Left lung (tissue), 10 donors: Measurements from ENCODE around the gene CANT1. TPM values are rescaled to one million over a fixed set of nuclear protein-coding genes. Genes with fewer than 3 reads are reported as not detected.
"Not testable (repeated sequence)": the region's sequence is repeated elsewhere in the genome, so short reads cannot be mapped to it uniquely, and the experiment has no call there.

Experiments
- ATAC-seq: fragments of 200-7000 bp; cut with Tn5 transposase; one replicate; pipeline ENCODE4 v1.9.1; 2020; ENCODE audit warnings: moderate library complexity
- DNase-seq, 4 donors: peaks; one replicate each; pipeline ENCODE4 v3.0.0-alpha.2; 2013 to 2020
- H3K27ac ChIP-seq, 2 donors: fragments of 200-600 bp; sonication (generic) in 1 of 2; one replicate each; pipeline versions ENCODE4 v1.5.0 to v1.8.0; 2020 to 2021
- H3K27me3 ChIP-seq, 2 donors: fragments of 200-600 bp; sonication (generic) in 1 of 2; one replicate each; pipeline versions ENCODE4 v1.5.0 to v1.8.0; 2020 to 2021
- H3K36me3 ChIP-seq, 2 donors: fragments of 200-600 bp; sonication (generic) in 1 of 2; one replicate each; pipeline versions ENCODE4 v1.5.0 to v1.8.0; 2020 to 2021
- H3K4me1 ChIP-seq, 2 donors: fragments of 200-600 bp; one replicate each; pipeline ENCODE4 v1.8.0; 2021
- H3K4me3 ChIP-seq, 2 donors: fragments of 200-600 bp; sonication (generic) in 1 of 2; one replicate each; pipeline versions ENCODE4 v1.5.0 to v1.8.0; 2020 to 2021; ENCODE audit warnings: mild to moderate bottlenecking in 1 of 2
- H3K9me3 ChIP-seq, 2 donors: fragments of 200-600 bp; sonication (generic) in 1 of 2; one replicate each; pipeline versions ENCODE4 v1.5.0 to v1.8.0; 2020 to 2021
- intact Hi-C, 2 donors: fragments of 100-400 bp; cut with DNase I; formaldehyde crosslinking; loops; one replicate each; pipeline versions ENCODE4 v1.11.2 to v1.14.2; 2022
- polyA plus RNA-seq, 6 donors: library from polyadenylated mRNA; unstranded; fragments of 120-200 nt; gene quantifications; one replicate each; pipeline ENCODE4 v1.2.1, GENCODE V29; 2013; ENCODE audit not compliant: insufficient read length in 6 of 6
- total RNA-seq, 2 donors: library from RNA; stranded (reverse); fragmentation: NEBNext Ultra II Directional; extraction: Animal tissue kit (Norgen Biotek cat#: 25700); gene quantifications; one replicate each; pipeline ENCODE4 v1.2.1, GENCODE V29; 2021
- TF ChIP-seq, protein P1 (sequence below), 2 donors: fragments of 200-600 bp; sonication (generic) in 1 of 2; IDR thresholded peaks; one replicate each; pipeline versions ENCODE4 v1.5.0 to v1.8.0; 2021; ENCODE audit warnings: antibody characterized with exemption in 2 of 2
- donor health status: DM: no; HTN: yes; CAD: no.
- donor health status: DM: no; HTN: no; CAD: no.

The CANT1 gene
- total and polyA plus RNA-seq, 8 donors, result 37.9 to 69.0 (median 41.2) TPM

DNA sequence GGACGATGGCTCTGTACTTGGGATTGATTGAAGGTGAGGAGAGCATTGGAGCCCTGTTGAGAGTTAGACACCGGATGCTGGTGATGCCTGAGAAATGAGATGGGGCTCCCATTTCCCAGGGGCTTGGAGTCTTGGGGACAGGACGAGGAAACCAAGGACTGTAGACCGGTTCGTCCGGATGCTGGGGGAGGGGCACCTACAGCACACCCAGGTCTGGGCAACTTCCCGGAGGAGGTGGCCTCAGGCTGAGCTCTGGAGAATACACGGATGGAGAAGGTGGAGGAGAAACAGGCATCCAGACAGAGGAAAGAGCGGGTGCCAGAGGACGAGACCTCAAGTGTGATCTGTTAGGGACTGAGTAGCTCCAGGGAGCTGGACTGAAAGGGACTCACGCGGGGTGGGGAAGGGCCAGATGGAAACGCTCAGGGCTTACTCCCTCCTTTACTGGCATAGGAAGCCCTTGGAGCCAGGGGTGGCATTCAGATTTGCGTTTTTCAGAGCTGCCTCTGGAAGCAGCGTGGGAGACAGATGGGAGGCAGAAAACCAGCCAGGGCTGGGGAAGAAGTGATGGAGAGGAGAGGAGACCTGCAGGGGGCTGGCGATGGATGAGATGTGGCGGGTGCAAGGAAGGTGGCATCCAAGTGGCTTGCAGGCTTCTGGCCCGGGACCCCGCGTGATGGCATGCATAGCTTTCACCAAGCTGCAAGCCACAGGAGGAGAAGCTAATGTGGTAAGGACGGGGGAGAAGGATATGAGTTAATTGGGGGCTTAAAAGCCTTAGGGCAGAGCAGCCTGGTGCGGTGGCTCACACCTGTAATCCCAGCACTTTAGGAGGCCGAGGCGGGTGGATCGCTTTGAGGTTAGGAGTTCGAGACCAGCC lies 22.7 kb upstream of the CANT1 start:
- Histone ChIP-seq H3K27me3 (peaks cover 0 to 33% of the 10 kb centered on the region in 2 donors), H3K4me3 (no peak overlapping the region), H3K36me3 (no peaks in the 10 kb centered on the region), H3K4me1 (peaks cover 12 to 26% of the 10 kb centered on the region in 2 donors), H3K27ac (no peak overlapping the region), H3K9me3 (no peaks in the 10 kb centered on the region)
- ATAC-seq, result no peak
- intact Hi-C loops, result no loop called here
- TF ChIP-seq, protein P1, sequence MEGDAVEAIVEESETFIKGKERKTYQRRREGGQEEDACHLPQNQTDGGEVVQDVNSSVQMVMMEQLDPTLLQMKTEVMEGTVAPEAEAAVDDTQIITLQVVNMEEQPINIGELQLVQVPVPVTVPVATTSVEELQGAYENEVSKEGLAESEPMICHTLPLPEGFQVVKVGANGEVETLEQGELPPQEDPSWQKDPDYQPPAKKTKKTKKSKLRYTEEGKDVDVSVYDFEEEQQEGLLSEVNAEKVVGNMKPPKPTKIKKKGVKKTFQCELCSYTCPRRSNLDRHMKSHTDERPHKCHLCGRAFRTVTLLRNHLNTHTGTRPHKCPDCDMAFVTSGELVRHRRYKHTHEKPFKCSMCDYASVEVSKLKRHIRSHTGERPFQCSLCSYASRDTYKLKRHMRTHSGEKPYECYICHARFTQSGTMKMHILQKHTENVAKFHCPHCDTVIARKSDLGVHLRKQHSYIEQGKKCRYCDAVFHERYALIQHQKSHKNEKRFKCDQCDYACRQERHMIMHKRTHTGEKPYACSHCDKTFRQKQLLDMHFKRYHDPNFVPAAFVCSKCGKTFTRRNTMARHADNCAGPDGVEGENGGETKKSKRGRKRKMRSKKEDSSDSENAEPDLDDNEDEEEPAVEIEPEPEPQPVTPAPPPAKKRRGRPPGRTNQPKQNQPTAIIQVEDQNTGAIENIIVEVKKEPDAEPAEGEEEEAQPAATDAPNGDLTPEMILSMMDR (IDR thresholded peaks at IDR 0.05), result no peak
- no peak for DNase-seq

DNA sequence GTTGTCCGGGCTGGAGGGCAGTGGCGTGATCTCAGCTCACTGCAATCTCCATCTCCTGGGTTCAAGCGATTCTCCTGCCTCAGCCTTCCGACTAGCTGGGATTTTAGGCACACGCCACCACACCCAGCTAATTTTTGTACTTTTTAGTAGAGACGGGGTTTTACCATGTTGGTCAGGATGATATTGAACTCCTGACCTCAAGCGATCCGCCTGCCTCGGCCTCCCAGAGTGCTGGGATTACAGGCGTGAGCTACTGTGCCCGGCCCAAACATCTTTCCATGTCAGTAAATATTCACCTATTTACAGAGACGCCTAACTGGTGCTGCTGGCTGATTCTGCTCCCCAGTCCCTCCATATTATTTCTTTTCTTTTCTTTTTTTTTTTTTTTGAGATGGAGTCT lies 21.1 kb upstream of the CANT1 start:
- intact Hi-C loops, H3K9me3 ChIP-seq, DNase-seq, H3K27ac ChIP-seq, ATAC-seq, H3K36me3 ChIP-seq, H3K4me3 ChIP-seq: not testable (repeated sequence)
- H3K4me1 ChIP-seq, result peaks cover 20 to 24% of the 10 kb centered on the region in 2 donors
- H3K27me3 ChIP-seq, result peaks cover 0 to 48% of the 10 kb centered on the region in 2 donors

DNA sequence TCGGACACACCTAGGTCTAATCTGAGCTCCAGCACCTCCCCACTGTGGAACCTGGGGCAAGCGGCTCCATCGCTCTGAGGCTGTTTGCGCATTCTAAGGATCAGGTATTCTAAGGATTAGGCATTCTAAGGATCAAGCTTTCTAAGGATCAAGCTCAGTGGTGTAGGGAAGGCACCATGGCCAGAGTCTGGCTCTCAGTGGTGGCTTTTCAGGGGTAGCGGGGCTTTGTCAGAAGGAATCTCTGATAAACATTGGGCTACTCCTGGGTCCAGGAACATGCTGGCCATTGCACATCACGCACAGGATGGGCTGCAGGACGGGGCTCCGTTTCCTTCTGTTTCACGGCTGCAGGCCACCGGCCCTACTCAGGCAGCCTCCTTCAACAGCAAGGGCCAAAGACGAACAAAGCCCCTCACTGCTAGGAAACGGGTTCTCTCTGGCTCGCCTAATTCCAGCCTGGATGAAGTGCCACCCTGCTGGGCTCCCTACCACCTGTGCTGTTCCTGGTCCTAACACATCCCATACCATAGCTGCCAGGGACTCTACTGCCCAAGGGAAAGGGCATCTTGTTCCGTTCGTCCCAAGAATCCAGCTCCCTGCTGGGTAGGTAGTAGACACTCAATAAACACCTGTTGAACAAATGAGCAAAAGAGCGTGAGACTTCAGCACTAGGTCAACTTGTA lies 19.9 kb upstream of the CANT1 start:
- Histone ChIP-seq H3K27me3 (peaks cover 0 to 60% of the 10 kb centered on the region in 2 donors), H3K9me3 (no peaks in the 10 kb centered on the region), H3K36me3 (no peaks in the 10 kb centered on the region), H3K4me3 (no peak overlapping the region), H3K27ac (no peak overlapping the region), H3K4me1 (peaks cover 28 to 34% of the 10 kb centered on the region in 2 donors)
- TF ChIP-seq, protein P1 (IDR thresholded peaks at IDR 0.05), result no peak
- no peak for ATAC-seq
- intact Hi-C loops, result no loop called here
- no peak for DNase-seq

DNA sequence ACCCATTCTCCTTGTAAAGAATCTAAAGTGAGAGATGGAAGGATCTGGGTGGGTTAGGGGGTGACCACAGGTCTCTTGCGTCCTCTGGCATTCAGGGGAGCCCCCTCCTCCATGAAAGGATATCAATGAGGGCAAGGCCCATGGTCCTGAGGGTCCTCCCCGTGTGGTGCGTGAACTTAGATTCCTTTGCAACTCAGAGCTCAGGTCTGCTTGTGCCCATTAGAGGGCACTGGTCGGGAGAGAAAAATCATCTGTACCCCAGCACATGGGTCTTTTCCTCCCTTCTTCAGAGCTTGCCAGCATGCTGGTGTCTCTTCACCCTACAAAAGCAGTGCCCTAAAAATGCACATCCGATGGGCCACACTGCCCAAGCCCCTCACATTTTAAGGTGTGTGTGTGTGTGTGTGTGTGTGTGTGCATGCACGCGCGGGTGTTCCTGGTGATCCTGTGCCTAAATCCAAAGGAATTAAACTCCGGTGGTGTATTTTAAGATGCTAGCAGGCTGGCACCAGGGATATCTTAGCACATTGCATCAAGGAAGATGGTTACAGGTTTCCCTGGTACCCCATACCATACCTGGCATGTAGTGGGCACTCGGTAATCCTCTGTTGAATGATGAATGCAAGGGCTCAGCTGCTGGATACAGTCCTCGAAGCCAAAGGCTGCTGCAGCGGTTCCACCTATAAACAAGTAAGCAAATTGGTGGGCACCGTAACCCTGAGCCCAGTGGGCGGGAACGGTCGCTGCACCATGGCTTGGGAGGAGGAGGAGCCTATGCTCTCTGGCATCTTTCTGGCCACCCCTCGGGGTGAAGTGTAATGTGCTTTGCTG lies 19.1 kb upstream of the CANT1 start:
- Histone ChIP-seq H3K4me3 (no peak overlapping the region), H3K36me3 (no peaks in the 10 kb centered on the region), H3K27me3 (peaks cover 0 to 67% of the 10 kb centered on the region in 2 donors), H3K4me1 (peaks cover 26 to 42% of the 10 kb centered on the region in 2 donors), H3K27ac (no peak overlapping the region), H3K9me3 (no peaks in the 10 kb centered on the region)
- DNase-seq (no peak), ATAC-seq (no peak)
- TF ChIP-seq, protein P1 (IDR thresholded peaks at IDR 0.05), result no peak
- intact Hi-C loops, result no loop called here

DNA sequence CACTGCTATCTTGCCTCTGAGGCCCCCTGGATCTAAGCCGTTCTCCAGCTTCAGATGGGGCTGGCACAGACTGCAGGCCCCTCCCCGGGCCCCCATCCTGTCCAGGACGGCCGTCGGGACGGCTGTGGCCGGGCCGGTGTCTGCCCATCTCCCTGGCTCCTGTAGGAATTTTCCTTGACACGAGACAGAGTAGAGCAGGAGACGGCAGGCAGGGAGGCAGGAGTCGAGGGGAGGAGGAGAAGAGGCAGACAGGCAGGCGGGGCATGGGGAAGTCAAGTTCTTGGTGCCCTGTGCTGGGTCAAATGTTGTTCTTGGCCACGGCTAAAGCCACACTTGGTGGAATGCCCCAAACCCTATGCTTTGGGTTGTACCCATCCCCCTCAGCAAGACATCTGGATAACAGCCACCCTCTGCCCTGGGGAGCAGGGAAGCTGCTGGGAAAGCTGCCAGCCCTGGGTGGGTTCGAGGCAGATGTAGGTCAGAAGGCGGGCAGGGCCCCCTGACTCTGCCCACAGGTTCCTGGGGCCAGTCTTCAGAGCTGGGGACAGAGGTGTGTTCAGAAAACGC lies 18.4 kb upstream of the CANT1 start:
- Histone ChIP-seq H3K27ac (no peak overlapping the region), H3K9me3 (no peaks in the 10 kb centered on the region), H3K27me3 (peaks cover 0 to 74% of the 10 kb centered on the region in 2 donors), H3K36me3 (no peaks in the 10 kb centered on the region), H3K4me1 (peaks cover 26 to 49% of the 10 kb centered on the region in 2 donors), H3K4me3 (no peak overlapping the region)
- no peak for DNase-seq
- no peak for ATAC-seq
- intact Hi-C loops, result no loop called here
- TF ChIP-seq, protein P1 (IDR thresholded peaks at IDR 0.05), result no peak
